Upper lobe of left lung (tissue), 4 donors: ENCODE measurements around the gene PARP3.

Source experiments
- CTCF ChIP-seq, 6 experiments: fragments of 450-650 bp in 4 of 6; fragments of 200-600 bp in 2 of 6; sonication (generic) in 2 of 6; IDR thresholded peaks; one replicate each; pipeline ENCODE4 v1.5.1; 2016 to 2019; ENCODE audit warnings: antibody characterized with exemption in 6 of 6
- POLR2A ChIP-seq, 4 donors: fragments of 450-650 bp; IDR thresholded peaks; one replicate each; pipeline ENCODE4 v1.5.1; 2016 to 2017; ENCODE audit warnings: antibody characterized with exemption in 4 of 4, mild to moderate bottlenecking in 2 of 4

DNA sequence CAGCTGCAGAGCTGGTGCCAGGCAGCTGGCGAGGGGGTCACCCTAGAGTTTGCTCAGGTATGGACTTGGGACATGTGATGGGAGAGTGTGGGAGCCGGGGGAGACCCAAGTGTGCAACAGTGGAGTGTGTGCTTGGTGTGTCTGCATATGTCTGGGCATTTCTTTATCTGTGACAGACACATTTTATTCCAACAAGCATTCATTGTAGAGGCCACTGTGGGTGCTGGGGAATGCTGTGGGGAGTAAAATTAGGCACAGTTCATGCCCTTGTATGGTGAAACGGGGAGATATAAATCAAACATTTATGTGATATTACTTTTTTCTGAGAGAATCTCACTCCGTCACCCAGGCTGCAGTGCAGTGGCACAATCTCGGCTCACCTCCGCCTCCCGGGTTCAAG is 45.4 kb downstream of the PARP3 start:
- TF ChIP-seq CTCF (IDR thresholded peaks at IDR 0.05), result no peak
- no peak for TF ChIP-seq POLR2A (IDR thresholded peaks at IDR 0.05)
